HG02870 (cell line): ENCODE results near the gene DUSP14.
"Not testable (repeated sequence)": the region's sequence is repeated elsewhere in the genome, so short reads cannot be mapped to it uniquely, and the experiment has no call there.

Source experiments
- ATAC-seq: cut with Tn5 transposase; IDR thresholded peaks from one replicate; pipeline ENCODE4 v1.9.1; 2021; ENCODE audit warnings: mild to moderate bottlenecking, moderate library complexity; ENCODE audit not compliant: unreplicated experiment

Gene DUSP14

GRCh38 chr17:37489197-37490001, at the start of gene DUSP14:
TSS of gene DUSP14 (plus strand) at chr17:37489891. CDS start at chr17:37512273, 22,382 bp downstream.
- ATAC-seq, result peak; percentile 64

- ATAC-seq, result no peak
These were observed 49.3 kb upstream of the DUSP14 start for GRCh38 chr17:37440424-37440823.

- not testable (repeated sequence) for ATAC-seq
These were observed 48.2 kb upstream of the DUSP14 start for GRCh38 chr17:37441369-37442014.

GRCh38 chr17:37446027-37446426, 43.7 kb upstream of the DUSP14 start:
- no peak for ATAC-seq

GRCh38 chr17:37447641-37448040, 42.0 kb upstream of the DUSP14 start:
- ATAC-seq, result no peak

- ATAC-seq, result no peak
These were observed 39.6 kb upstream of the DUSP14 start for GRCh38 chr17:37450112-37450511.

GRCh38 chr17:37457801-37458200, 31.9 kb upstream of the DUSP14 start:
- ATAC-seq, result not testable (repeated sequence)

GRCh38 chr17:37458805-37459204, 30.9 kb upstream of the DUSP14 start:
- no peak for ATAC-seq

- no peak for ATAC-seq
These were observed 28.0 kb upstream of the DUSP14 start for GRCh38 chr17:37461668-37462067.

GRCh38 chr17:37462492-37462891, 27.2 kb upstream of the DUSP14 start:
- ATAC-seq, result no peak

GRCh38 chr17:37463039-37463438, 26.7 kb upstream of the DUSP14 start:
- no peak for ATAC-seq

GRCh38 chr17:37465069-37465616, 24.5 kb upstream of the DUSP14 start:
- no peak for ATAC-seq

GRCh38 chr17:37466471-37466870, 23.2 kb upstream of the DUSP14 start:
- no peak for ATAC-seq

- no peak for ATAC-seq
These were observed 19.5 kb upstream of the DUSP14 start for GRCh38 chr17:37470181-37470580.

GRCh38 chr17:37475731-37476420, 13.8 kb upstream of the DUSP14 start:
- ATAC-seq, result no peak

- no peak for ATAC-seq
These were observed 13.1 kb upstream of the DUSP14 start for GRCh38 chr17:37476431-37477120.

GRCh38 chr17:37478187-37478586, 11.5 kb upstream of the DUSP14 start:
- ATAC-seq, result no peak

GRCh38 chr17:37479025-37479424, 10.7 kb upstream of the DUSP14 start:
- no peak for ATAC-seq

- ATAC-seq, result no peak
These were observed 9.3 kb upstream of the DUSP14 start for GRCh38 chr17:37480427-37480826.

- no peak for ATAC-seq
These were observed 8.6 kb upstream of the DUSP14 start for GRCh38 chr17:37481001-37481665.
